Fibroblast of the aortic adventitia (primary cell): ENCODE results near the gene EDNRB. TPM values are rescaled to one million over a fixed set of nuclear protein-coding genes. Genes with fewer than 3 reads are reported as not detected.

Experiments used
- DNase-seq: peaks from one replicate; pipeline ENCODE4 v3.0.0-alpha.2; 2010; ENCODE audit warnings: low read depth
- H3K4me3 ChIP-seq: 2 replicates; pipeline ENCODE4 v1.5.1; 2011; ENCODE audit warnings: low read depth, mild to moderate bottlenecking, control low read depth, low read length, moderate library complexity
- total RNA-seq: library from RNA; depleted of rRNA; stranded (reverse); fragments of >200 nt; gene quantifications from 2 replicates; pipeline ENCODE4 v1.2.3, GENCODE V29; 2012; ENCODE audit warnings: low replicate concordance
- TF ChIP-seq, protein P1 (sequence below): IDR thresholded peaks from 2 replicates; pipeline ENCODE4 v1.5.1; 2011; ENCODE audit warnings: mild to moderate bottlenecking, low read length, control low read depth, inconsistent platforms; ENCODE audit not compliant: insufficient read depth

EDNRB gene
- total RNA-seq, 1 donor, result 23.3 TPM

- DNase-seq, result no peak
- no peak overlapping the region for H3K4me3 ChIP-seq
- TF ChIP-seq, protein P1, sequence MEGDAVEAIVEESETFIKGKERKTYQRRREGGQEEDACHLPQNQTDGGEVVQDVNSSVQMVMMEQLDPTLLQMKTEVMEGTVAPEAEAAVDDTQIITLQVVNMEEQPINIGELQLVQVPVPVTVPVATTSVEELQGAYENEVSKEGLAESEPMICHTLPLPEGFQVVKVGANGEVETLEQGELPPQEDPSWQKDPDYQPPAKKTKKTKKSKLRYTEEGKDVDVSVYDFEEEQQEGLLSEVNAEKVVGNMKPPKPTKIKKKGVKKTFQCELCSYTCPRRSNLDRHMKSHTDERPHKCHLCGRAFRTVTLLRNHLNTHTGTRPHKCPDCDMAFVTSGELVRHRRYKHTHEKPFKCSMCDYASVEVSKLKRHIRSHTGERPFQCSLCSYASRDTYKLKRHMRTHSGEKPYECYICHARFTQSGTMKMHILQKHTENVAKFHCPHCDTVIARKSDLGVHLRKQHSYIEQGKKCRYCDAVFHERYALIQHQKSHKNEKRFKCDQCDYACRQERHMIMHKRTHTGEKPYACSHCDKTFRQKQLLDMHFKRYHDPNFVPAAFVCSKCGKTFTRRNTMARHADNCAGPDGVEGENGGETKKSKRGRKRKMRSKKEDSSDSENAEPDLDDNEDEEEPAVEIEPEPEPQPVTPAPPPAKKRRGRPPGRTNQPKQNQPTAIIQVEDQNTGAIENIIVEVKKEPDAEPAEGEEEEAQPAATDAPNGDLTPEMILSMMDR, result no peak
Observed at GRCh38 chr13:77911751-77912150, 6.9 kb downstream of the EDNRB start.

GRCh38 chr13:77909827-77910226 lies 8.8 kb downstream of the EDNRB start:
- H3K4me3 ChIP-seq, result no peak overlapping the region
- TF ChIP-seq, protein P1, result no peak
- DNase-seq, result no peak

DNA sequence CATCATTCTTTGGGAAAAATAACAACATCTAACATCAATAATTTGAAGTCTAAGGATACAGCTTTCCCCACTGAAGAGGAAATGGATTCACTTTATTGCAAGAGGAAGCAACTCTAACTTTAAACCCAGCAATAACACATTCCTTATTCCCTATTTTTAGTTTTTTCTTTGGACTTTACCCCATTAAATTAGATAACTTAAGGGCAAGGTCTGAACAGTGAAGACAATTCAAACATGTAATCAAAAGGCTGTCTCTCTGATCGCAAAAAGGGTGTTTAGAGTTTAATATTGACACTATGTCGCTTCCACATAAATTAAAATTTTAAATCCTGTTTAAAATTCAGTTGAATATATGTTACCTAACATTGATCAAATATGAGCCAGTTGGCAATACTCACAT lies 10.1 kb downstream of the EDNRB start:
- no peak overlapping the region for H3K4me3 ChIP-seq
- TF ChIP-seq, protein P1, result no peak
- DNase-seq, result no peak

GRCh38 chr13:77907666-77908341 lies 10.8 kb downstream of the EDNRB start:
- TF ChIP-seq, protein P1, result no peak
- H3K4me3 ChIP-seq, result no peak overlapping the region
- DNase-seq, result peak; percentile 58

- H3K4me3 ChIP-seq, result no peak overlapping the region
- DNase-seq, result no peak
- TF ChIP-seq, protein P1, result no peak
Observed at GRCh38 chr13:77904031-77904430, 14.6 kb downstream of the EDNRB start.

DNA sequence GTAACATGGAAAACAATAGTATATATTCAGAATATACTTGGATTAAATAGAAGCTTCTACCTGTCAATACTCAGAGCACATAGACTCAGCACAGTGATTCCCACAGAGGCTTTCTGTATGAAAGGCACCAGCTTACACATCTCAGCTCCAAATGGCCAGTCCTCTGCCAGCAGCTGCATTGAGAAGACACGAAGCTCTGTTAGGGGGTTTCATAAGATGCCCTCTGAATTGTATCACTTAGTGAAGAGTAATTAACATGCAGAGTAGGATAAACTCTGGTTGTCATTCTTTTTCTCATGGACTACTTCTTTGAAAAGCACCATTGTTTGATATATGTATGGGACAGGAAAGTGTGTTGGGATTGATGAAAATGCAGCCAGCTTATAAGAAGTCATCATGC lies 15.2 kb downstream of the EDNRB start:
- no peak for DNase-seq
- TF ChIP-seq, protein P1, result no peak
- H3K4me3 ChIP-seq, result no peak overlapping the region
